GM18498 (cell line): ENCODE measurements around the gene EPHB2.

Experiments
- ATAC-seq: cut with Tn5 transposase; IDR thresholded peaks from one replicate; pipeline ENCODE4 v1.9.1; 2021; ENCODE audit warnings: mild to moderate bottlenecking, moderate library complexity; ENCODE audit not compliant: unreplicated experiment

EPHB2 gene

GRCh38 chr1:22907528-22907927, 196.9 kb downstream of the EPHB2 start:
- no peak for ATAC-seq

DNA sequence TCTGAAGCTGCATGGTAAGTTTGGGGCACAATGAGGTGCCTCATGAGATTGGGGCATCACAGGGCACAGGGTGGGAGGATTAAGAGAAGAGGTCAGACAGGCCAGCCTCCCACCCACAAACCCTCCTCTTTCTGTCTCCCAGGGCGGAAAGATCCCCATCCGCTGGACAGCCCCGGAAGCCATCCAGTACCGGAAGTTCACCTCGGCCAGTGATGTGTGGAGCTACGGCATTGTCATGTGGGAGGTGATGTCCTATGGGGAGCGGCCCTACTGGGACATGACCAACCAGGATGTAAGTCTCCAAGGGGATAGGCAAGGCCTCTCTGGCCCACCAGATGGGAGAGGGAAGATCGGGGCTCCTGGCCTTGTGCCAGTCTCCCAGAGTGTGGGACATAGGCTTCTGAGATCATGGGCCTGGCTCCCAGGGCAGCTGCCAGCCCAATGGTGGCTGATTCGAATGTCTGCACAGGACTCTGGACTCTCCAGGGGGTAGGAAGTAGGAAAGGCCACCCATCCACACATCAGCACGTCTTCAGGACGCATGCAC, 198.3 kb downstream of the EPHB2 start:
- ATAC-seq: no peak

- no peak for ATAC-seq
Observed at GRCh38 chr1:22910286-22910685, 199.6 kb downstream of the EPHB2 start.

- no peak for ATAC-seq
Observed at GRCh38 chr1:22910986-22911651, 200.5 kb downstream of the EPHB2 start.

- ATAC-seq: no peak
Observed at GRCh38 chr1:22912311-22912710, 201.7 kb downstream of the EPHB2 start.

DNA sequence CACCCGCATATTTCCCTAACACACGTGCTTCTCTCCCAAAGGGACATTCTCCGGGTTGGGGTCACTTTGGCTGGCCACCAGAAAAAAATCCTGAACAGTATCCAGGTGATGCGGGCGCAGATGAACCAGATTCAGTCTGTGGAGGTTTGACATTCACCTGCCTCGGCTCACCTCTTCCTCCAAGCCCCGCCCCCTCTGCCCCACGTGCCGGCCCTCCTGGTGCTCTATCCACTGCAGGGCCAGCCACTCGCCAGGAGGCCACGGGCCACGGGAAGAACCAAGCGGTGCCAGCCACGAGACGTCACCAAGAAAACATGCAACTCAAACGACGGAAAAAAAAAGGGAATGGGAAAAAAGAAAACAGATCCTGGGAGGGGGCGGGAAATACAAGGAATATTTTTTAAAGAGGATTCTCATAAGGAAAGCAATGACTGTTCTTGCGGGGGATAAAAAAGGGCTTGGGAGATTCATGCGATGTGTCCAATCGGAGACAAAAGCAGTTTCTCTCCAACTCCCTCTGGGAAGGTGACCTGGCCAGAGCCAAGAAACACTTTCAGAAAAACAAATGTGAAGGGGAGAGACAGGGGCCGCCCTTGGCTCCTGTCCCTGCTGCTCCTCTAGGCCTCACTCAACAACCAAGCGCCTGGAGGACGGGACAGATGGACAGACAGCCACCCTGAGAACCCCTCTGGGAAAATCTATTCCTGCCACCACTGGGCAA, 202.9 kb downstream of the EPHB2 start:
- ATAC-seq: no peak

- no peak for ATAC-seq
Observed at GRCh38 chr1:22914156-22914555, 203.5 kb downstream of the EPHB2 start.

DNA sequence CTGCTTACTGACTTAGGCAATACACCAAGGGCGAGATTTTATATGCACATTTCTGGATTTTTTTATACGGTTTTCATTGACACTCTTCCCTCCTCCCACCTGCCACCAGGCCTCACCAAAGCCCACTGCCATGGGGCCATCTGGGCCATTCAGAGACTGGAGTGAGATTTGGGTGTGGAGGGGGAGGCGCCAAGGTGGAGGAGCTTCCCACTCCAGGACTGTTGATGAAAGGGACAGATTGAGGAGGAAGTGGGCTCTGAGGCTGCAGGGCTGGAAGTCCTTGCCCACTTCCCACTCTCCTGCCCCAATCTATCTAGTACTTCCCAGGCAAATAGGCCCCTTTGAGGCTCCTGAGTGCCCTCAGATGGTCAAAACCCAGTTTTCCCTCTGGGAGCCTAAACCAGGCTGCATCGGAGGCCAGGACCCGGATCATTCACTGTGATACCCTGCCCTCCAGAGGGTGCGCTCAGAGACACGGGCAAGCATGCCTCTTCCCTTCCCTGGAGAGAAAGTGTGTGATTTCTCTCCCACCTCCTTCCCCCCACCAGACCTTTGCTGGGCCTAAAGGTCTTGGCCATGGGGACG, 204.1 kb downstream of the EPHB2 start:
- ATAC-seq: no peak

DNA sequence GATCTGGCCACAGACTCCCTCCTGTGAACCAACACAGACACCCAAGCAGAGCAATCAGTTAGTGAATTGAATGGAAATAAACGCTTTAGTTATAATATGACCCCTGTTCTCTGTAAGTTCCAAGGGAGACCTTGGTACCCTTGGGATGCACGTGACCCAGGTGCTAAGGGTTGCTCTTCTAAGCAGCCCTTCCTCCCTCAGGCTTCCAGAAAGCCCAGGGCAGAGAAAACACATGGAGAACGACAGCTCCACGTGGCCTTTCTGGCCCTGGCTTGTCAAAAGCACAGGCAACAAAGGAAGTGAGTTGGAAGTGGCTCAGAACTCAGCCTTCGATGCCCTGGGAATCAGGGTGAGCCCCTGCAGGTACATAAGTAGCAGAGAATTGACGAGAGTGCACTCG, 204.6 kb downstream of the EPHB2 start:
- no peak for ATAC-seq

DNA sequence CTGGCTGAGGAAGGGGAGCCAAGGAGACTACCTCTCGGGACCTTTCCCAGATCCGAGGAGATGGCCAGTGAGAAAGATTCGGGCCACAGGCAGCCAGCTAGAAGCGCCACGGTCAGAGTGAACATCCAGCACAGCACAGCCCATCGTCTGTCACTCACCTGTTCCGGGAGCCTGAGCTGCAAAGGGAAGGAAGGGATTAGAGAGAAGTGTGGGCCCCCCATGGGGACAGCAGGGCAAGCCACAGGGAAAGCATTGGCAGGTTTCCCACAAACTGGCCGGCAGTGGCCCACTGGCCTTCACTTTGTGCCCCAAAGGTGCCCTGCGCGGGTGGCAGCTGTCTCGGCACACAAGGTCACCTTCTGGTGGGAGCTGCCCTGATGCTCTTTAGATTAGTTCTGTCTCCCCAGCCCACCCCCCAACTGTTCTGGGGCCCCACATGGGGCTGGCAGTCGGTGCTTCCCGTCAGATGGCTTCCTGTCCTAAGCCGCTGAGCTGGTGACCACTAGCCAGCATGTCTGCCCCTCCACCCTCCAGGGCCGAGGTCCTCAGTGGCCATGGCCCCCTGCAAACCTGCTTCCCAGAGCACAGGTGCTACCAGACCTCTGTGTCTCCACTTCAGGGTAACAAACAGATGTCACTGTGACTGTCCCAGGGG, 205.3 kb downstream of the EPHB2 start:
- no peak for ATAC-seq

DNA sequence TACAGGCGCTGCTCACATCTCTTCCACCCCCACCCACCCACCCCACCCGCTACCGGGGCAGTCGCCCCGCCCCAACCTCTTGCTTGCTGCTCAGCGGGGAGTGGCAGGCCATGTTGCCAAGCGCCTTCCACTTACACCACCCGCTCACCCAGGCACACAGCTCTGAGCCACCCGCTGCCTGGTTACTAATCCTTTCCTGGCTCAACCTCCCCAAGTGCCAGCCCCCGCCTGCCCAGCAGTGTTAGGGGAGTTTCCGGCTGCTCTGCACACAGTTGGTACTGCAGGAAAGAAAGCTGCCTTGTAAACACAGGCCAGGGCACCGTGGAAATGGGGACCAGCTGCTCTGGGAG, 205.8 kb downstream of the EPHB2 start:
- ATAC-seq: no peak

DNA sequence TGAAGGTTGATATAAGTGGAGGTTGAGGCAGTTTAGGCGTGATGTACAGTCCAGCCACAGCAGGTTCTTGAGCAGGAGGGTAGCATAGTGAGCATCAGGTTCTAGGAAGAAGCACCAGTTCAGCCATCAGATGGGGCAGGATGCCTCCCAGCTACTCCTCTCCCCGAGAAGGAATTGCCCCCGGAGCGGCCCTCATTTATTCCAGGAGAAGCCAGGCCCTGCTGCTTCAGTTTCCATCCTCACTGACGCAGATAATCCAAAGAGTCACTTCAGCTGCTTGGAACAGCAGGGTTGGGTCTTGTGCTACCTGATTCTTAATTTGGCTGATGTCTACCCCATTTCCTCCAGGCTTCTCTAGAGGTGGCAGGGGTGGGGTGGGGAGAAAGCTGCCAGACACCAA, 207.3 kb downstream of the EPHB2 start:
- ATAC-seq: no peak

DNA sequence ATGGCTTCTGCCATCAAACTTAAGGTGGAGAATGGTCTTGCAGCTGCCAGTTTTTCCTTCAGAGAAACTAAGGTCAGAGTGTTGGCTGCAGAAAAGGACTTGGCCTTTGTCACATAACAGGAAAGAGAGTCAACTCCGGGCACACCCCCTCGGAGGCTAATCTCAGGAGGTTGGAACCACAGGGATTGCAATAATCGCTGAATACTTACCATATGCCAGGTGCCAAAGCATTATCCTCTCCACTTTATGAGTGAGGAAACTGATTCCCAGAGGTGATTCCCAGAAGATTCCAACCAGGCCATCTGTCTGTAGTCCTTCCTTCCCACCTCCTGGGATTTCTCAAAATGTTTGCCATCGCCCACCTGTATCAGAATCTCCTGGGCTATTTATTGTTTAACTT, 208.0 kb downstream of the EPHB2 start:
- no peak for ATAC-seq

- no peak for ATAC-seq
Observed at GRCh38 chr1:22919341-22920025, 208.8 kb downstream of the EPHB2 start.

GRCh38 chr1:22920026-22920733, 209.5 kb downstream of the EPHB2 start:
- no peak for ATAC-seq

DNA sequence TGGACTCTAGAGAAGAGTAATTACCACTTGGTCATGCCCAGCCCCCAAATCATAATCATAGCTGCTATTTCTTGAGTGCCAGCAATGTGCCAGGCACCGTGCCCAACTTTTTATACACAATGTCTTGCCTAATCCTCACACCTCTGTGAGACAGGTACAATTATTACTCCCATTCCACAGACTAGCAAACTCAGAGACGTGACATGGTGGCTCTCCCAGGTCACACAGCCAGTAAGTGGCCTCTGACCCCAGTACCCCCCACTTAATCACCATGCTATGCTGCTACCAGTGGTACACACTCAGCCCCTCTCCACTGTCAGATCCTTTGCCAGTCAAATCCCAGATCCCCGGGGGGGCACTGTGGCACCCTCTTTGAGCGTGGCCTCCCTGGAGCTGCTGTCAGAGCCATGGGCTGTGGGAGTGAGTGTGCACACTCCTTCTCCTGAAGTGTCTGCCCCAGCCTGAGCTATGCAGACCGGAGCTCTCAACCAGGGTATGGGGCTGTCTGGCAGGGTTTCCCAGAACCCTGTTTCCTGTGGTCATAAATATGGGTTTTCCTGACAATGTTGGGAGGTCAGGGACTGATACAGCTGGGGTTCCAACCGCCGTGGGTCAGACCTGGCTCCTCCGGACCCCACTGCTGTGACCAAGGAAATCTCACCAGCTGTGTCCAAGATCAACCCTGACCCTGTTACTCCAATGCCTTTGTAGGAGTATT, 210.3 kb downstream of the EPHB2 start:
- no peak for ATAC-seq

DNA sequence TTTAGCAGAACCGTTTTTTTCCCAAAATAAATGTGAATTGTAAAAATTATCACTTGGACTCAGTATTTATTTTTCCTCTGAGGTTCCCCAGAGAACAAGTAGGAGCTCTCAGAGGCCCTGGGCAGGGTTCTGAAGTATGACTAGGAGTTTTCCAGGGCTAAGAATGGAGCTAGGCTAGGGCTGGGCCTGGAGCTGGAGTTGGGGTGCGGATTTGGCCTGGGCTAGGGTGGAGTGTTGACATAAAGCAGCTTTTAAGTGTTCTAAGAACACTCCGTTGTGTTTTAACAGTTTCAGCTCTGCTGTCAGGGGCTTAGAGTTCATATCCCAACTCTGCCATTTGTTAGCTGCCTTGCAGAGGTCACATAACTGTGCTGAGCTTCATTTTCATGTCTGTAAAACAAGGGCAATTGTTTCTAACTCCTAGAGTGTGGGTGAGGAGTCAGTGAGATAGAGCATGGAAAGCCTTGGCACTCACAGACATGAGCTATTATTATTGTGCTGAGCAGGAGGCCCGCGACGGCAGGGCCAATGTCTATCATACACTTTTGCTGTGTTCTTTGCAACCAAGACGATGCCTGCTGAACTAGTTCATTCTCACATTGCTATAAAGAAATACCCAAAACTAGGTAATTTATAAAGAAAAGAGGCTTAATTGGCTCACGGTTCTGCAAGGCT, 210.9 kb downstream of the EPHB2 start:
- no peak for ATAC-seq

- ATAC-seq: no peak
Observed at GRCh38 chr1:22922640-22923039, 212.0 kb downstream of the EPHB2 start.

- no peak for ATAC-seq
Observed at GRCh38 chr1:22925111-22925510, 214.5 kb downstream of the EPHB2 start.
